NCI-H460 (cell line): Measurements from ENCODE around the gene ITGA1. TPM values are rescaled to one million over a fixed set of nuclear protein-coding genes. Genes with fewer than 3 reads are reported as not detected.
"Not testable (repeated sequence)": the region's sequence is repeated elsewhere in the genome, so short reads cannot be mapped to it uniquely, and the experiment has no call there.

Experiments
- DNase-seq: peaks from one replicate; pipeline ENCODE4 v3.0.0-alpha.2; 2016; ENCODE audit warnings: low read depth; ENCODE audit errors: extremely low read depth
- total RNA-seq: library from RNA; depleted of rRNA; stranded (reverse); fragments of >200 nt; shearing (Covaris generic); gene quantifications from 2 replicates; pipeline ENCODE4 v1.2.3, GENCODE V29; 2014

Gene ITGA1
- total RNA-seq, 1 experiment from 2014 or later: 2.7 TPM

DNA sequence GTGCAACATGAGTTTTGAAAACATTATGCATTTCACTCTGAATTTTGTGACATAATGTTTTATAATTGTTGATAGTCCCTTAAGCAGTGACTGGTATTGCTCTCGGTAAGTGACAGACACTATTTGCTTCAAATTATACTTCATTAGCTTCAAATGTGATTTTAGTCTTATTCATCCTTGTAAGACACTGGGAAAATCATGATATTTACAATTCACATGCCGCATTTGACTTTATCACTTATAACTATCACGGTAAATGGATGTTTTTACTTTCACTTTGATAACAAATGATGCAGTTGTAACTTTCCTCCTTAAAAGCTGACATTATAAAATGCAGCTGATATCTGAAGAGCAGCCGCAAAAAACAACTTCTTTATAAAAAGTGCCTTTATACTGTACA lies 157.3 kb downstream of the ITGA1 start:
- DNase-seq: no peak

DNA sequence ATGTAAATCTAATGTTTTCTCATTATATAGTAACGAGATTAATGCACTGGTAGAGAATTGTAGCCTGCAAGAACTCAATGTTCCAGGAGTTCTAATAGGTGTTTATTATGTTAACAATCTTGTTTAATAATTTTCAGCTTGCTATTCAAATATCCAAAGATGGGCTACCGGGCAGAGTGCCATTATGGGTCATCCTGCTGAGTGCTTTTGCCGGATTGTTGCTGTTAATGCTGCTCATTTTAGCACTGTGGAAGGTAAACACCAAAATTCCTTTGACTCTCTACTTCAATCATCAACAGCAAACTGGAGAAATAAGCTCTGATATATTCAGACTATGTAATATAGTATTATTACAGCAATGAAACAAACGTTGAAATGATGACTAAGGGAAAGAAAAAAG lies 159.5 kb downstream of the ITGA1 start:
- no peak for DNase-seq

GRCh38 chr5:52947851-52948250 lies 160.1 kb downstream of the ITGA1 start:
- DNase-seq: no peak

DNA sequence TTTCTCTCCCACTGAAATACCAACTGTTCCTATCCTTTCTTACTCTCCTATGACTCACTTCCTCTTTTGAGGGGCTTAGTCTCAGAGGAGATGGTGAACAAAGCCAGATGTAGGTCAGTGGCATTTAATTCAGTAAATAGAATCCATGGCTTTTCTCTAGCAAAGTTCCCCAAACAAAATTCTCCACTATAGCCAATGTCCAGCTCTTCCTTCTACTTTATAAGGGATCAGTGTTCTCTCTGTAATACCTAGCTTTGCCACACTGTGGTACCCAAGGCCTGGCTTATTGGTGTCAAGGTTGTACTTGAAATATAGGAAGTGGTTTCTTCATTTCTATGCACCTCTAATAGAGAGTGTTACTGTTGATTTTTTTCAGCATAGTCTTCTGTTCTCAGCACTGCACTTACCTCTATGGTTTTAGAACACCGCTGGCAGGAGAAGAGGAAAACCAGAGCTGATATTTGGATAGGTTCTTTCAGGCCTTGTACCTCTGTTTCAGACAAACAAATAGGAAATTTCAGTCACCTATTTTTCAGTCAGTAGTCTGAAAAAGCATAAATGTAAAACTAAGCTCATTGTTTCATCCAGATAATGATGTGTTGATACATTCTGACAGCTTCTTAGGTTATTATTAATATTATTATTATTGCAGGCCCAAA lies 160.8 kb downstream of the ITGA1 start:
- DNase-seq: peak; percentile 75

GRCh38 chr5:52950686-52951085 lies 163.0 kb downstream of the ITGA1 start:
- DNase-seq: no peak

DNA sequence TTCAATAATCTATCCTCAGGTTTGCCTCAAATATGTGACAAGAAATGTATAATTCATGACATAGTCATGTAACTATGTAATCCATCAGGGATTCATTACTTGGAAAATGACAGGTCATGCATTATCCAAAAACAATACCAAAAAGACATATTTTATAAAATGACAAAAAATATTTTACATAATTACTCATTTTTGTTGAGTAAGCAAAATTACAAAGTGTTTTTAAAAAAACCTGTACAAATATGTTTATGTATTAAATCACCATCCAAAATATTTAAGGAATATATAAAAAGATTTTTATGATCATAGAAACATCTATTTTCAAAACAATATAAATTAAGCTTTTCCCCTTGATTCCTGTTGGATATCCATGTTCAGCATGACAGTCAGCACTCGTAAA lies 164.8 kb downstream of the ITGA1 start:
- DNase-seq: no peak

DNA sequence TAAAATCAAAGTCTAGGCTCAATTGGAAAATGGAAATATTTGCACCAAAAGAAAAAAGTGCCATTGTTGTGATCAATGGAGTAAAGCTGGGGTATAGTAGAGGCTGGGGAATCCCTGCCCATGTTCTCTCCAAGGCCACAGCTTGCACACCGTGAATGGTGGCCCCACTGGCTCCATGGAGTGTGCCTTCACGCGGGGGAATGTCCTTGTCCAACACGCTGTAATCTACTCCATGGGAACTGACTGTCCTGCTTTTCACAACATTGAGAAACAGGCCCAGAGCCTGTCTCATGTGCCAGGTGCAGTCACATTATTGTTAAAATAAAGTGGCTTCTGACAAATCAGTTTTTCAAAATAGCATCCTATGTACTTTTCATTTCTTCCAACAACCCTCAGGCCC lies 168.3 kb downstream of the ITGA1 start:
- no peak for DNase-seq

GRCh38 chr5:52956915-52957747 lies 169.4 kb downstream of the ITGA1 start:
- no peak for DNase-seq

GRCh38 chr5:52961274-52961681 lies 173.6 kb downstream of the ITGA1 start:
- no peak for DNase-seq

DNA sequence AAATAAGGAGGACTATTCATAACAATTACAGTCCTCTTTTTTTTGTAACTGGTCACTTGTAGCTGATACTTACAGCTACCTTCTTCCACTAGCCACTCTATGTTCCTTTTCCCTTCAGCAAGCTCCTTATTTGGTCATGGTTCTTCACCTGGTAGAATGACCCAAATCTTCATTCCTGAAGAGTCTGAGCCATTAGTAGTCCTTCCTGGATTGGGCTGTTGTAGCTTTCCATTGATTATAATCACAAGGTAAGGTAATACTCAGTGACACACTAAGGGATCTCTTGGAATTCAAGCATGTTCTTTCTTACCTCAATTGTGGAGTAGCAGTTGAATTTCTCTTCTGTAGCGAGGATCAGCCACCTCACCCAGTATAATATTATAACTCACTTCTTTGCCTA lies 175.9 kb downstream of the ITGA1 start:
- DNase-seq: no peak

- DNase-seq: no peak
These were observed 176.4 kb downstream of the ITGA1 start for GRCh38 chr5:52964138-52964537.

DNA sequence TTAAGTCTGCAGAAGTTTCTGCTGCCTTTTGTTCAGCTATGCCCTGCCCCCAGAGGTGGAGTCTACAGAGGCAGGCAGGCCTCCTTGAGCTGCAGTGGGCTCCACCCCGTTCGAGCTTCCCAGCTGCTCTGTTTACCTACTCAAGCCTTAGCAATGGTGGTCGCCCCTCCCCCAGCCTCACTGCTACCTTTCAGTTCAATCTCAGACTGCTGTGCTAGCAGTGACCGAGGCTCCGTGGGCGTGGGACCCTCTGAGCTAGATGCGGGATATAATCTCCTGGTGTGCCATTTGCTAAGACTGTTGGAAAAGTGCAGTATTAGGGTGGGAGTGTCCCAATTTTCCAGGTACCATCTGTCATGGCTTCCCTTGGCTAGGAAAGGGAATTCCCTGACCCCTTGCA lies 188.4 kb downstream of the ITGA1 start:
- not testable (repeated sequence) for DNase-seq

GRCh38 chr5:52977264-52977897 lies 189.7 kb downstream of the ITGA1 start:
- no peak for DNase-seq

- DNase-seq: no peak
These were observed 193.8 kb downstream of the ITGA1 start for GRCh38 chr5:52981507-52981906.

GRCh38 chr5:52983731-52984636 lies 196.3 kb downstream of the ITGA1 start:
- DNase-seq: no peak

DNA sequence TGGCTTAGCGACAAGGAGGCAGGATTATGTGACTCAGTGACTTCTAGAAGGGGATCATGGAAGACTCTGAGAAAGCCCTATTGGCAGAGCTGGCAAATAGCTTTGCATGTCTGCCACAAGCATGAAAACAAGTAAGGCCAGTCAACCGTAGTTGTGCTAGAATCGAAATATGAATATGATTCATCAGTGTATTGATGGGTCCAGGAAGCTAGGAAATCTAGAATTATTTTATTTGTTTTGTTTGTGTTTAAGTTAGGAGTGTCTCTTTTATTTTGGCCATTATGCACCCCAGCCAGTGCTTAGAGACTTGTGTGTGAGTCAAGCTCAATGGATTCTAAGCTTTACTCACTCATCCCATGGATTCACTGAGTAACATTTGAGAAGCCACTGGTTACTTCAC lies 197.6 kb downstream of the ITGA1 start:
- DNase-seq: no peak

DNA sequence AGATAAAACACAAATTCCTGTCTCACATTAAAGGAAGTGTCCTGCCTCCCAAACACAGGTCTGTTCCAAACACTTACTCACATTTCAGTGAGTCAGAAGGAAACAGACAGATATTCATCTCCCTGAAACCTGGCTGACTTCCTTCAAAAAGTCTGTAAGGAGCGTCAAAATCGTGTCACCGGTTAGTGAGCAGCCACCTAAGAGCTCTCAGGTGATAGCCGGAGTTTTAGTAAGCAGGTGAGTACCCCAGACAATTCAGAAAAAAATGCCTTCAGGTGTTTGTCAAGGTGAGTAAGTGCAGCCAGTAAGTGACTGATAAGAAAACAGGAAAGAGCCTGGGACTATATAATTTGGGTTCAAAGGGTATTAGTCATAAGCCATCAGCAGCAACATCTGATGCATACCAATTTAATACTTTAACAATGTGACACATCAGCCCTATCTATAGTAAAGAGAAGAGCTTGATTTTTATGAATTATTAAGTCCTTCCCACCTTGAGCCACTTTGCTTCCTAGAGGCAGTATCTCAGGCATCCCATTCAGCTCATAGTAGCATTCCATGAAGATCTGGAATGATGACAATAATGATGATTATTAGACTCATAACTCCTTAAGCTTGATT lies 200.1 kb downstream of the ITGA1 start:
- no peak for DNase-seq

DNA sequence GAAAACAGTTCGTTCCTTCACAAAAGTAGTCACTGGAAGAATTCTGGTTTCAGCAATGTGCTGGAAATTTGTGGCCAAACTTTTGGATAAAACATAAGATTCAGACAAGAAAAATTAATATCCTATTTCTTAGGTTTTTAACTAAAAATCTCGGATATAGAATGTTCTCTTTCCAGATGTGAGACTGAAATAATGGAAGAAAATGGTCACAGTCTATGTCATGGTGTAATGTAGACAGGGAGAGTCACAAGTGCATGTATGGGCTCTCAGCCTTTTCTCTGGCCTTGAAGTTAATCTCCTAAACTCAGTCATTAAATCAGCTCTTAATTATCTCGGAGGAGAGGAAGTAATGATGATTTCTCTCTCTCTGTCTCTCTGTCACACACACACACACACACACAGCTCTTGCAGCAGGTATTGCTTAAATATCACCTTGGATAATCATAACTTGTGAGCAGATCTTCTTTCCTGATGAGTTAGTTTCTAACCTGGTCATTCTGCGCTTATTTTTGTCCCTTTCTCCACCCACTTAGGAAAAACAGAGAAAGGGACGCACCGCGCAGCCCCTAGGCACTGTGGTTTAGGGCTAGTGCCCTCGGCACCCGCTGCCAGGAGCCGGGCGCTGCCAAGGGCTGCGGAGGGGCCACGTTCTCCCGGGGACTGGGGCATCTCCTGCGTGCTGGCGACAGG lies 200.8 kb downstream of the ITGA1 start:
- DNase-seq: no peak

DNA sequence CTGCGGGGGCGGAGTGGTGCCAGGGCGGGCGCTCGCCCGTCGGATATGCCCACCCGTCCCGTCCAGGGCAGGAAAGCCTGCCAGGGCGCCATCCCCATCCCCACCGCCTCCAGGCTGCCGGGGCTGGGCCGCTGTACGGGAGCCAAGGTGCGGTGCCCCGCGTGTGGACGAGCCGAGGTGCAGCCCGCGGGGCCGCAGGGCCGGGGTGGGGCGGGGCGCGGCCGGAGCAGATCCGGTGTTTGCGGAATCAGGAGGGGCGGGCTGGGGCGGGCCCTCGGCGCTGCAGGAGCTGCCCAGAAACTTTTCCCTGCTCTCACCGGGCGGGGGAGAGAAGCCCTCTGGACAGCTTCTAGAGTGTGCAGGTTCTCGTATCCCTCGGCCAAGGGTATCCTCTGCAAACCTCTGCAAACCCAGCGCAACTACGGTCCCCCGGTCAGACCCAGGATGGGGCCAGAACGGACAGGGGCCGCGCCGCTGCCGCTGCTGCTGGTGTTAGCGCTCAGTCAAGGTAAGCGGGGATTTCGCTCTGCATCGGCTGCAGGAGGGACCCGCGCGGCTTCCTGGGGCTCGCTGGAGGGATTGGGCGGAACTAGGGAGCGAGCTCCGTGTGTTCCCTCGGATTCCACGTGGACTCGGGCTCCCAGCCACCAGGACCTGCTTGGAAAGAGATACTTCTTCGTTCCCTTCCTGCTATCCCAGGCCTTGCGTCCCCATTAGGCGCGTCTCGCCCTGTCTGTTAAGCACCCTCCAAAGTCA lies 201.5 kb downstream of the ITGA1 start, which contains the start of gene ITGA2:
Gene ITGA2 (plus strand): TSS at position 328 of the 756 bp plus-strand sequence. CDS start 117 bp downstream, at position 445.
- DNase-seq: peak; percentile 26
